Neural crest cell (in vitro differentiated cells): ENCODE results near the gene FKBP5. TPM values are rescaled to one million over a fixed set of nuclear protein-coding genes. Genes with fewer than 3 reads are reported as not detected.

ENCODE experiments used
- DNase-seq: peaks from one replicate; pipeline ENCODE4 v3.0.0; 2021; ENCODE audit warnings: low read depth, mixed read lengths, low spot score
- H3K27ac Mint-ChIP-seq: one replicate; pipeline ENCODE4 v1.8.0; 2021; ENCODE audit warnings: mild to moderate bottlenecking, mixed read lengths; ENCODE audit not compliant: unreplicated experiment
- H3K27me3 Mint-ChIP-seq: 2 replicates; pipeline ENCODE4 v1.8.0; 2021; ENCODE audit warnings: low read depth, mild to moderate bottlenecking, mixed read lengths
- H3K36me3 Mint-ChIP-seq: 2 replicates; pipeline ENCODE4 v1.8.0; 2021; ENCODE audit warnings: low read depth, mild to moderate bottlenecking, mixed read lengths
- H3K4me1 Mint-ChIP-seq: 2 replicates; pipeline ENCODE4 v1.8.0; 2021; ENCODE audit warnings: mixed read lengths
- H3K4me3 Mint-ChIP-seq: one replicate; pipeline ENCODE4 v1.8.0; 2021; ENCODE audit warnings: mild to moderate bottlenecking, mixed read lengths
- H3K9me3 Mint-ChIP-seq: 2 replicates; pipeline ENCODE4 v1.8.0; 2021; ENCODE audit warnings: mixed read lengths
- CTCF ChIP-seq: fragments of 200-600 bp; sonication (generic); conservative IDR thresholded peaks from 2 replicates; pipeline ENCODE4 v1.5.0; 2021; ENCODE audit warnings: antibody characterized with exemption, mild to moderate bottlenecking
- total RNA-seq: library from RNA; stranded (reverse); gene quantifications from 2 replicates; pipeline ENCODE4 v1.2.1, GENCODE V29; 2021

FKBP5 gene
- total RNA-seq, 1 donor from 2014 or later, result 39.6 TPM

GRCh38 chr6:35562060-35562459 is 126.7 kb downstream of the FKBP5 start:
- H3K4me1 Mint-ChIP-seq, result peaks cover 10% of the 10 kb centered on the region
- no peak for TF ChIP-seq CTCF
- H3K4me3 Mint-ChIP-seq, result no peak overlapping the region
- peaks cover 3% of the 10 kb centered on the region for H3K9me3 Mint-ChIP-seq
- peaks cover 3% of the 10 kb centered on the region for H3K36me3 Mint-ChIP-seq
- no peak for DNase-seq
- H3K27ac Mint-ChIP-seq, result no peak overlapping the region
- peaks cover 9% of the 10 kb centered on the region for H3K27me3 Mint-ChIP-seq

DNA sequence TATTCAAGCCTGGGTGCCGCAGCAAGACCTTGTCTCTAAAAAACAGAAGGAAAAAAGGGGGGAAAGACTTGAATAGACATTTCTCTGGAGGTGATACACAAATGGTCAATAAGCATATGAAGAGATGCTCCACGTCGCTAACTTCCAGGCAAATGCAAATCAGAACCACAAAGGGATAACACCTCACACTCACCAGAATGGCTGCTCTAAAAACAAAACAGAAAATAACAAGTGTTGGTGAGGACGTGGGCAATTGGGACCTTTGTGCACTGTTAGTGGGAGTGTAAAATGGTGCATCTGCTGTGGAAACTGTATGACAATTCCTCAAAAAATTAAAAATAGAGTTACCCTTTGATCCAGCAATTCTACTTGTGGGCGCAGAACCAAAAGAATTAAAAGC is 127.6 kb downstream of the FKBP5 start:
- no peak overlapping the region for H3K27ac Mint-ChIP-seq
- no peak overlapping the region for H3K4me3 Mint-ChIP-seq
- no peaks in the 10 kb centered on the region for H3K36me3 Mint-ChIP-seq
- H3K4me1 Mint-ChIP-seq, result peaks cover 10% of the 10 kb centered on the region
- no peak for TF ChIP-seq CTCF
- H3K27me3 Mint-ChIP-seq, result peaks cover 9% of the 10 kb centered on the region
- DNase-seq, result no peak
- H3K9me3 Mint-ChIP-seq, result no peaks in the 10 kb centered on the region

DNA sequence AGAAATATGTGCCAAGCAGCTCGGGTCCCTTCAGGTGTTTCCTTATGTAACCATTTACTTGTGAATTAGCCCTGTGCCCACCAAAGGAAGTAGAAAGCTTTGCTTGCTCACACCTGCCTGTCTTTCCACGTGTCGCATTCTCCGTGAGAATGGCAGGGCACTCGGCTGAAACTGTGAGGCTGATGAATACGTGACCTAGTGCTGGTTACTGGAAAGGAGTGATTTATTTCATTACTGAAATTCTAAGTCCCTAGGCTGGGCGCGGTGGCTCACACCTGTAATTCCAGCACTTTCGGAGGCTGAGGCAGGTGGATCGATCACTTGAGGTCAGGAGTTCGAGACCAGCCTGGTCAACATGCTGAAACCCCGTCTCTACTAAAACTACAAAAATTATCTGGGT is 130.1 kb downstream of the FKBP5 start:
- H3K4me1 Mint-ChIP-seq, result peaks cover 10% of the 10 kb centered on the region
- no peaks in the 10 kb centered on the region for H3K9me3 Mint-ChIP-seq
- no peaks in the 10 kb centered on the region for H3K36me3 Mint-ChIP-seq
- H3K27me3 Mint-ChIP-seq, result no peaks in the 10 kb centered on the region
- TF ChIP-seq CTCF, result no peak
- no peak overlapping the region for H3K4me3 Mint-ChIP-seq
- no peak for DNase-seq
- H3K27ac Mint-ChIP-seq, result no peak overlapping the region

- no peak overlapping the region for H3K27ac Mint-ChIP-seq
These were observed 131.5 kb downstream of the FKBP5 start for GRCh38 chr6:35557239-35557638.

DNA sequence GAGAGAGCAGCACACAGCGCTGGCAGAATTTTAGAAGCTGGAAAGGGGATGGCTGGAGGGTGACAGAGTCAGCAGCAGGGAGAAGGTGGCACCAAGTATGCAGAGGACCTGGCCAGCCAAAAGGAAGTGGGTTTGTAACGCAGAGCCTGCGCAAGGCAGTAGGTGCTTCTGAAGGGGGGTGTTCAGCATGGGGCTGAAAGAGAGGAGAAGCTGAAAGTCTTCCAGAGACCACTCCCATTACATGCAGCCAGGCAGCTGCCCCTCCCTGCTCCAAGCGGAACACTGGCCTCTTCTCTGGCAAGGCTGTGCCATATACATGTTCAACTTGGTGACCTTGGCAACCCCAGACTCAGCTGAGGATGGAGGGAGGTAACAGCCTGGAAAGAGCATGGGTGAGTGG is 133.9 kb downstream of the FKBP5 start:
- Mint-ChIP-seq H3K36me3 (peaks cover 3% of the 10 kb centered on the region), H3K9me3 (peaks cover 2% of the 10 kb centered on the region), H3K27me3 (no peaks in the 10 kb centered on the region), H3K27ac (no peak overlapping the region), H3K4me1 (peaks cover 5% of the 10 kb centered on the region), H3K4me3 (no peak overlapping the region)
- DNase-seq, result no peak
- TF ChIP-seq CTCF, result no peak

More at GRCh38 chr6:35557239-35557638, 131.5 kb downstream of the FKBP5 start:
- DNase-seq, result no peak
- Mint-ChIP-seq H3K4me3 (no peak overlapping the region), H3K27me3 (no peaks in the 10 kb centered on the region), H3K4me1 (peaks cover 10% of the 10 kb centered on the region), H3K9me3 (no peaks in the 10 kb centered on the region), H3K36me3 (no peaks in the 10 kb centered on the region)
- TF ChIP-seq CTCF, result no peak

DNA sequence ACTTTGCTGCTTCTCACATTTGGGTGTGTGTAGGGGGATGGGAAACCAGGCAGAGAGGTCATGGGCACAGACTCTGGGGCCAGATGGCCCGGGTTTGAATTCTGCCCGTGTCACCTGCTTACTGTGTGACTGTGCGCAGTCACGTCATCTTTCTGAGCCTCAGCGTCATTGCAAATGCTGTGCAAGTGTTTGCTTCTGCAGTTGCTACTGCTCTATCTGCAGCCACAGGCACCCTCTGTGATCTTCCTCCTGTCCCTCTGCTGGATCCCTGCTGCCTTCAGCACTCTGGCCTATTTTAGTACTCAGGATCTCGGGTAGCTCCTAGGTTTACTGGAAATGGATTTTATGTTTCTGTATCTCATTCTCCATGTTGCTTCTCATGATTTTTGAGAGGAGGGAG is 135.4 kb downstream of the FKBP5 start:
- no peaks in the 10 kb centered on the region for H3K4me1 Mint-ChIP-seq
- no peak for DNase-seq
- no peak overlapping the region for H3K4me3 Mint-ChIP-seq
- H3K27ac Mint-ChIP-seq, result no peak overlapping the region
- H3K9me3 Mint-ChIP-seq, result peaks cover 2% of the 10 kb centered on the region
- no peak for TF ChIP-seq CTCF
- H3K36me3 Mint-ChIP-seq, result peaks cover 3% of the 10 kb centered on the region
- H3K27me3 Mint-ChIP-seq, result no peaks in the 10 kb centered on the region
